Mesenchymal stem cell (in vitro differentiated cells and primary cell): Measurements from ENCODE around the gene CHI3L2.

Experiments used
- DNase-seq: peaks from one replicate; pipeline ENCODE4 v3.0.0-alpha.2; 2013
- H2AFZ ChIP-seq: one replicate; pipeline ENCODE4 v1.6.1; 2013; ENCODE audit warnings: low read depth, mild to moderate bottlenecking, control low read depth, inconsistent platforms, low read length, moderate library complexity
- H2AK5ac ChIP-seq: 2 replicates; pipeline ENCODE4 v1.6.1; 2013; ENCODE audit warnings: low read length, moderate library complexity, mild to moderate bottlenecking, inconsistent platforms; ENCODE audit not compliant: severe bottlenecking
- H2BK120ac ChIP-seq: one replicate; pipeline ENCODE4 v1.6.1; 2013; ENCODE audit warnings: low read depth, mild to moderate bottlenecking, inconsistent platforms, low read length, moderate library complexity
- H2BK12ac ChIP-seq, 2 experiments: one replicate each; pipeline ENCODE4 v1.6.1; 2013; ENCODE audit warnings: inconsistent platforms in 2 of 2, low read length in 2 of 2, mild to moderate bottlenecking in 2 of 2, moderate library complexity in 2 of 2, control low read depth in 1 of 2
- H2BK15ac ChIP-seq: one replicate; pipeline ENCODE4 v1.6.1; 2013; ENCODE audit warnings: mild to moderate bottlenecking, low read depth, inconsistent platforms; ENCODE audit not compliant: poor library complexity, severe bottlenecking
- H2BK5ac ChIP-seq: 2 replicates; pipeline ENCODE4 v1.6.1; 2013; ENCODE audit warnings: low read depth, mild to moderate bottlenecking, low read length, control low read depth, inconsistent platforms; ENCODE audit not compliant: poor library complexity, severe bottlenecking
- H3K14ac ChIP-seq, 2 experiments: one replicate each; pipeline ENCODE4 v1.6.1; 2013; ENCODE audit warnings: inconsistent platforms in 2 of 2, low read length in 2 of 2, control low read depth in 1 of 2, mild to moderate bottlenecking in 1 of 2, moderate library complexity in 1 of 2
- H3K18ac ChIP-seq, 2 experiments: one replicate each; pipeline ENCODE4 v1.6.1; 2013; ENCODE audit warnings: inconsistent platforms in 2 of 2, low read length in 2 of 2, control low read depth in 1 of 2, low read depth in 1 of 2, mild to moderate bottlenecking in 1 of 2
- H3K23ac ChIP-seq, 2 experiments: one replicate each; pipeline ENCODE4 v1.6.1; 2013; ENCODE audit warnings: inconsistent platforms in 2 of 2, low read length in 2 of 2, mild to moderate bottlenecking in 2 of 2, moderate library complexity in 2 of 2, control low read depth in 1 of 2
- H3K27ac ChIP-seq: 2 replicates; pipeline ENCODE4 v1.5.1; 2013; ENCODE audit warnings: mild to moderate bottlenecking, moderate library complexity, low read length, control low read depth, inconsistent platforms; ENCODE audit not compliant: poor library complexity, severe bottlenecking
- H3K27me3 ChIP-seq, 2 experiments: 2 replicates each; pipeline versions ENCODE4 v1.6.1 to v1.7.0; 2013; ENCODE audit warnings: low read length in 2 of 2, mild to moderate bottlenecking in 2 of 2, moderate library complexity in 2 of 2, control low read depth in 1 of 2, inconsistent platforms in 1 of 2; ENCODE audit not compliant: control insufficient read depth in 1 of 2, insufficient read depth in 1 of 2
- H3K36me3 ChIP-seq, 2 experiments: 2 replicates each; pipeline versions ENCODE4 v1.6.1 to v1.7.0; 2013; ENCODE audit warnings: low read length in 2 of 2, control low read depth in 1 of 2, inconsistent platforms in 1 of 2, low read depth in 1 of 2, mild to moderate bottlenecking in 1 of 2; ENCODE audit not compliant: insufficient read depth in 2 of 2, control insufficient read depth in 1 of 2
- H3K4ac ChIP-seq, 2 experiments: one replicate each; pipeline ENCODE4 v1.6.1; 2013; ENCODE audit warnings: inconsistent platforms in 2 of 2, low read length in 2 of 2, mild to moderate bottlenecking in 2 of 2, moderate library complexity in 2 of 2, control low read depth in 1 of 2, low read depth in 1 of 2
- H3K4me1 ChIP-seq: 2 replicates; pipeline ENCODE4 v1.6.1; 2013; ENCODE audit warnings: low read depth, low read length, control low read depth; ENCODE audit not compliant: control insufficient read depth, insufficient read depth
- H3K4me2 ChIP-seq: 2 replicates; pipeline ENCODE4 v1.6.1; 2013; ENCODE audit warnings: low read length, mild to moderate bottlenecking, inconsistent platforms; ENCODE audit not compliant: poor library complexity, severe bottlenecking
- H3K4me3 ChIP-seq, 2 experiments: 2 replicates each; pipeline versions ENCODE4 v1.5.1 to v1.7.0; 2013; ENCODE audit warnings: low read length in 2 of 2, mild to moderate bottlenecking in 2 of 2, control low read depth in 1 of 2, low read depth in 1 of 2; ENCODE audit not compliant: insufficient read depth in 1 of 2
- H3K79me1 ChIP-seq: replicated peaks from 2 replicates; pipeline ENCODE4 v1.6.1; 2013; ENCODE audit warnings: mild to moderate bottlenecking, control low read depth, low read length, inconsistent platforms; ENCODE audit not compliant: poor library complexity, severe bottlenecking
- H3K9ac ChIP-seq: 2 replicates; pipeline ENCODE4 v1.7.0; 2013; ENCODE audit warnings: mild to moderate bottlenecking, low read length, moderate library complexity
- H3K9me3 ChIP-seq: 2 replicates; pipeline ENCODE4 v1.7.0; 2013; ENCODE audit warnings: mild to moderate bottlenecking, low read length; ENCODE audit not compliant: control insufficient read depth
- H4K8ac ChIP-seq: one replicate; pipeline ENCODE4 v1.6.1; 2013; ENCODE audit warnings: inconsistent platforms, mild to moderate bottlenecking, low read length, moderate library complexity
- H4K91ac ChIP-seq: one replicate; pipeline ENCODE4 v1.6.1; 2013; ENCODE audit warnings: mild to moderate bottlenecking, low read length, inconsistent platforms
- WGBS: methylation state at CpG from one replicate; pipeline ENCODE4 v1.1.7; 2013; ENCODE audit warnings: mixed read lengths; 5-methylcytosine and 5-hydroxymethylcytosine counted together

Gene CHI3L2

GRCh38 chr1:111271464-111271801 is 43.9 kb downstream of the CHI3L2 start:
- H2BK15ac ChIP-seq: no peak overlapping the region
- peaks cover 18 to 21% of the 10 kb centered on the region in 2 experiments for H3K27me3 ChIP-seq
- no peak overlapping the region for H2AK5ac ChIP-seq
- no peak overlapping the region for H4K91ac ChIP-seq
- H3K14ac ChIP-seq: no peak overlapping the region
- 65% methylated on average over 16 of the region's 16 CpGs for WGBS
- H3K79me1 ChIP-seq: no peaks in the 10 kb centered on the region
- H3K9me3 ChIP-seq: peaks cover 2% of the 10 kb centered on the region
- H3K9ac ChIP-seq: no peak overlapping the region
- no peak overlapping the region for H4K8ac ChIP-seq
- H3K23ac ChIP-seq: no peak overlapping the region
- DNase-seq: no peak
- H3K4me2 ChIP-seq: no peak overlapping the region
- H3K27ac ChIP-seq: no peak overlapping the region
- H3K4me1 ChIP-seq: no peaks in the 10 kb centered on the region
- no peak overlapping the region for H3K18ac ChIP-seq
- no peak overlapping the region for H2BK5ac ChIP-seq
- H3K36me3 ChIP-seq: no peaks in the 10 kb centered on the region
- no peak overlapping the region for H2BK120ac ChIP-seq
- no peak overlapping the region for H2BK12ac ChIP-seq
- H2AFZ ChIP-seq: no peak overlapping the region
- no peak overlapping the region for H3K4me3 ChIP-seq
- H3K4ac ChIP-seq: no peak overlapping the region

GRCh38 chr1:111272081-111272480 is 44.6 kb downstream of the CHI3L2 start:
- Histone ChIP-seq H4K8ac (no peak overlapping the region), H3K9me3 (peaks cover 2% of the 10 kb centered on the region), H4K91ac (no peak overlapping the region), H3K18ac (no peak overlapping the region), H3K4me2 (no peak overlapping the region), H3K4ac (no peak overlapping the region), H2AK5ac (no peak overlapping the region), H2AFZ (no peak overlapping the region), H3K9ac (no peak overlapping the region), H2BK12ac (no peak overlapping the region), H2BK15ac (no peak overlapping the region), H3K14ac (no peak overlapping the region), H3K4me1 (no peaks in the 10 kb centered on the region), H3K79me1 (no peaks in the 10 kb centered on the region), H3K23ac (no peak overlapping the region), H3K36me3 (no peaks in the 10 kb centered on the region), H3K27ac (no peak overlapping the region), H2BK120ac (no peak overlapping the region), H2BK5ac (no peak overlapping the region), H3K4me3 (no peak overlapping the region), H3K27me3 (peaks cover 18 to 21% of the 10 kb centered on the region in 2 experiments)
- no peak for DNase-seq
- WGBS: 73% methylated on average over 2 of the region's 3 CpGs

DNA sequence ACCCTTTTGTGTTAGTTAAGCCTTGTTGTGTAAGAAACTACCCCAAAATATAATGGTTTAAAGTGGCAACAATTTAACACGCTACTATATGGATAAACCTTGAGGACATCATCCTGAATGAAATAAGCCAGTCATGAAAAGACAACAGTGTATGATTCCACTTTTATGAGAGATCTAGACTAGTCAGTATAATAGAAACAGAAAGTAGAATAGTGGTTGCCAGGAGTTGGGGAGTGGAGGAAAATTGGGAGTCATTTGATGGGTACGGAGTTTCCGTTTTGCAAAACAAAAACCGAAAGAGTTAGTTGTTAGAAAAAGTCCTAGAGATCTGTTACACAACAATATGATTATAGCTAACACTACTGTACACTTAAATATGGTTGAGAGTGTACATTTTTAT is 47.1 kb downstream of the CHI3L2 start:
- Histone ChIP-seq H3K36me3 (no peaks in the 10 kb centered on the region), H2BK5ac (no peak overlapping the region), H3K18ac (no peak overlapping the region), H3K4me1 (no peaks in the 10 kb centered on the region), H3K9me3 (peaks cover 2% of the 10 kb centered on the region), H2BK120ac (no peak overlapping the region), H2AFZ (no peak overlapping the region), H2AK5ac (no peak overlapping the region), H3K27me3 (peaks cover 18 to 19% of the 10 kb centered on the region in 2 experiments), H3K14ac (no peak overlapping the region), H3K9ac (peak overlapping the region; percentile 83), H4K91ac (no peak overlapping the region), H3K23ac (no peak overlapping the region), H2BK12ac (no peak overlapping the region), H4K8ac (no peak overlapping the region), H3K4me3 (peak overlapping the region in 1 of 2 experiments; percentile 61), H3K27ac (no peak overlapping the region), H3K4ac (no peak overlapping the region), H3K79me1 (no peaks in the 10 kb centered on the region), H2BK15ac (no peak overlapping the region), H3K4me2 (no peak overlapping the region)
- no peak for DNase-seq
- WGBS: 100% methylated on average over 1 of the region's 4 CpGs

GRCh38 chr1:111275079-111275478 is 47.6 kb downstream of the CHI3L2 start:
- peak overlapping the region; percentile 83 for H3K9ac ChIP-seq
- no peak overlapping the region for H4K8ac ChIP-seq
- no peak overlapping the region for H3K4me2 ChIP-seq
- 78% methylated on average over 1 of the region's 1 CpG for WGBS
- H2BK12ac ChIP-seq: no peak overlapping the region
- no peak overlapping the region for H3K27ac ChIP-seq
- no peak overlapping the region for H3K14ac ChIP-seq
- H2AK5ac ChIP-seq: no peak overlapping the region
- H3K23ac ChIP-seq: no peak overlapping the region
- DNase-seq: peak; percentile 1
- no peaks in the 10 kb centered on the region for H3K79me1 ChIP-seq
- no peak overlapping the region for H3K4ac ChIP-seq
- peaks cover 2% of the 10 kb centered on the region for H3K9me3 ChIP-seq
- H3K36me3 ChIP-seq: no peaks in the 10 kb centered on the region
- peaks cover 17 to 18% of the 10 kb centered on the region in 2 experiments for H3K27me3 ChIP-seq
- no peak overlapping the region for H4K91ac ChIP-seq
- no peak overlapping the region for H3K18ac ChIP-seq
- no peak overlapping the region for H2BK120ac ChIP-seq
- no peaks in the 10 kb centered on the region for H3K4me1 ChIP-seq
- peak overlapping the region in 1 of 2 experiments; percentile 61 for H3K4me3 ChIP-seq
- H2BK15ac ChIP-seq: no peak overlapping the region
- no peak overlapping the region for H2BK5ac ChIP-seq
- peak overlapping the region; percentile 27 for H2AFZ ChIP-seq
